ENCODE data around the gene CRYBA2. TPM values are rescaled to one million over a fixed set of nuclear protein-coding genes. Genes with fewer than 3 reads are reported as not detected.

The CRYBA2 gene
- total RNA-seq, 4 donors from 2014 or later = 5.6 TPM; not detected in 3

- 71 to 80% methylated on average over 2 to 5 of the region's 5 CpGs for WGBS, 2 donors (ENCODE audit: low coverage in 1 of 2)
- TF ChIP-seq EP300 (IDR thresholded peaks at IDR 0.05; ENCODE audit: low read depth) = no peak
- no peak for TF ChIP-seq CTCF (IDR thresholded peaks at IDR 0.05)
- no peak for TF ChIP-seq POLR2A (IDR thresholded peaks at IDR 0.05)
- TF ChIP-seq POLR2AphosphoS5 (IDR thresholded peaks at IDR 0.05) = no peak
- H3K36me3 ChIP-seq = no peaks in the 10 kb centered on the region
- H3K27ac ChIP-seq = no peak overlapping the region
- H3K9me3 ChIP-seq = no peaks in the 10 kb centered on the region
- peaks cover 14% of the 10 kb centered on the region for H3K27me3 ChIP-seq
- DNase-seq = no peak
- H3K4me3 ChIP-seq = no peak overlapping the region
- intact Hi-C loops (cut with DNase I; ENCODE audit: low total_unique reads) (no loop called here), in situ Hi-C loops (cut with MboI; ENCODE audit: low pct_ligation_motif_present in 1 of 4, low pct_unique_long_range_greater_than_20kb in 1 of 4, low sequenced_read_pairs in 3 of 4) (no loop called here)
- H3K4me1 ChIP-seq = no peaks in the 10 kb centered on the region
These were observed 17.7 kb upstream of the CRYBA2 start for GRCh38 chr2:219010873-219011272.

- in situ Hi-C loops (cut with MboI; ENCODE audit: low pct_ligation_motif_present in 1 of 4, low pct_unique_long_range_greater_than_20kb in 1 of 4, low sequenced_read_pairs in 3 of 4) (no loop called here), intact Hi-C loops (cut with DNase I; ENCODE audit: low total_unique reads) (no loop called here)
- Histone ChIP-seq H3K27me3 (peaks cover 20% of the 10 kb centered on the region), H3K27ac (no peak overlapping the region), H3K4me3 (no peak overlapping the region), H3K4me1 (no peaks in the 10 kb centered on the region), H3K9me3 (no peaks in the 10 kb centered on the region), H3K36me3 (no peaks in the 10 kb centered on the region)
- WGBS, 2 donors (ENCODE audit: low coverage in 1 of 2) = 33 to 39% methylated on average over 3 to 6 of the region's 6 CpGs
- DNase-seq = peak; percentile 44
- no peak for TF ChIP-seq EP300 (IDR thresholded peaks at IDR 0.05; ENCODE audit: low read depth)
- TF ChIP-seq POLR2AphosphoS5 (IDR thresholded peaks at IDR 0.05) = no peak
- peak; percentile 15 to 48 (median 36) for TF ChIP-seq CTCF (IDR thresholded peaks at IDR 0.05)
These were observed 17.0 kb upstream of the CRYBA2 start for GRCh38 chr2:219010162-219010756.

GRCh38 chr2:219009294-219009693 lies 16.1 kb upstream of the CRYBA2 start:
- in situ Hi-C loops (cut with MboI; ENCODE audit: low pct_ligation_motif_present in 1 of 4, low pct_unique_long_range_greater_than_20kb in 1 of 4, low sequenced_read_pairs in 3 of 4) = no loop called here
- no peak for TF ChIP-seq EP300 (IDR thresholded peaks at IDR 0.05; ENCODE audit: low read depth)
- TF ChIP-seq POLR2AphosphoS5 (IDR thresholded peaks at IDR 0.05) = no peak
- TF ChIP-seq CTCF (IDR thresholded peaks at IDR 0.05) = no peak
- no peak for TF ChIP-seq POLR2A (IDR thresholded peaks at IDR 0.05)
- Histone ChIP-seq H3K27ac (no peak overlapping the region), H3K36me3 (no peaks in the 10 kb centered on the region), H3K9me3 (no peaks in the 10 kb centered on the region), H3K4me3 (no peak overlapping the region), H3K4me1 (no peaks in the 10 kb centered on the region), H3K27me3 (peaks cover 30% of the 10 kb centered on the region)
- DNase-seq = no peak
- WGBS, 2 donors (ENCODE audit: low coverage in 1 of 2) = 69 to 77% methylated on average over 2 of the region's 2 CpGs
- intact Hi-C loops (cut with DNase I; ENCODE audit: low total_unique reads) = no loop called here

- Histone ChIP-seq H3K9me3 (no peaks in the 10 kb centered on the region), H3K27me3 (peaks cover 75% of the 10 kb centered on the region), H3K27ac (no peak overlapping the region), H3K4me1 (peaks cover 14 to 29% (median 23%) of the 10 kb centered on the region in 4 donors), H3K4me3 (no peak overlapping the region), H3K36me3 (no peaks in the 10 kb centered on the region)
- WGBS, 2 donors (ENCODE audit: low coverage in 1 of 2) = 53 to 75% methylated on average over 3 of the region's 3 CpGs
- no peak for DNase-seq
- in situ Hi-C loops (cut with MboI; ENCODE audit: low pct_ligation_motif_present in 1 of 4, low pct_unique_long_range_greater_than_20kb in 1 of 4, low sequenced_read_pairs in 3 of 4) = no loop called here
- TF ChIP-seq EP300 (IDR thresholded peaks at IDR 0.05; ENCODE audit: low read depth) (no peak), POLR2AphosphoS5 (IDR thresholded peaks at IDR 0.05) (no peak)
- intact Hi-C loops (cut with DNase I; ENCODE audit: low total_unique reads) = no loop called here
These were observed 10.8 kb upstream of the CRYBA2 start for GRCh38 chr2:219003979-219004378.

- H3K27ac ChIP-seq = peak overlapping the region in 2 of 4 donors; percentile 70 to 90
- no peak for DNase-seq
- peak overlapping the region in 2 of 4 donors; percentile 47 to 56 for H3K4me3 ChIP-seq
- no peak for TF ChIP-seq EP300 (IDR thresholded peaks at IDR 0.05; ENCODE audit: low read depth)
- TF ChIP-seq POLR2AphosphoS5 (IDR thresholded peaks at IDR 0.05) = no peak
- peak in 3 of 5 experiments; percentile 35 to 57 (median 52) for TF ChIP-seq CTCF (IDR thresholded peaks at IDR 0.05)
- TF ChIP-seq POLR2A (IDR thresholded peaks at IDR 0.05) = no peak
- peaks cover 14 to 29% (median 26%) of the 10 kb centered on the region in 4 donors for H3K4me1 ChIP-seq
- H3K36me3 ChIP-seq = no peaks in the 10 kb centered on the region
- H3K9me3 ChIP-seq = no peaks in the 10 kb centered on the region
- in situ Hi-C loops (cut with MboI; ENCODE audit: low pct_ligation_motif_present in 1 of 4, low pct_unique_long_range_greater_than_20kb in 1 of 4, low sequenced_read_pairs in 3 of 4) (no loop called here), intact Hi-C loops (cut with DNase I; ENCODE audit: low total_unique reads) (no loop called here)
- peaks cover 76% of the 10 kb centered on the region for H3K27me3 ChIP-seq
- WGBS, 2 donors (ENCODE audit: low coverage in 1 of 2) = 4 to 11% methylated on average over 4 to 19 of the region's 20 CpGs
These were observed 10.0 kb upstream of the CRYBA2 start for GRCh38 chr2:219003267-219003634.
